Heart right ventricle (tissue), 16 donors: Measurements from ENCODE around the gene CFAP54. TPM values are rescaled to one million over a fixed set of nuclear protein-coding genes. Genes with fewer than 3 reads are reported as not detected.

Experiments used
- ATAC-seq, 8 donors: fragments of 200-7000 bp; cut with Tn5 transposase; one replicate each; pipeline ENCODE4 v1.9.1; 2020; ENCODE audit warnings: mild to moderate bottlenecking in 8 of 8, moderate library complexity in 8 of 8, moderate number of reproducible peaks in 1 of 8
- DNase-seq, 2 donors: peaks; one replicate each; pipeline ENCODE4 v3.0.0-alpha.2; 2020
- H3K27ac ChIP-seq, 10 donors: fragments of 200-600 bp; sonication (generic) in 2 of 10; one replicate each; pipeline versions ENCODE4 v1.5.0 to v1.8.0; 2020 to 2022; ENCODE audit warnings: mild to moderate bottlenecking in 3 of 10
- H3K27me3 ChIP-seq, 7 donors: fragments of 200-600 bp; one replicate each; pipeline ENCODE4 v1.8.0; 2021 to 2022; ENCODE audit warnings: mild to moderate bottlenecking in 2 of 7
- H3K36me3 ChIP-seq, 9 donors: fragments of 200-600 bp; sonication (generic) in 1 of 9; one replicate each; pipeline versions ENCODE4 v1.5.0 to v1.8.0; 2020 to 2022; ENCODE audit warnings: mild to moderate bottlenecking in 2 of 9
- H3K4me1 ChIP-seq, 9 donors: fragments of 200-600 bp; sonication (generic) in 1 of 9; one replicate each; pipeline versions ENCODE4 v1.5.0 to v1.8.0; 2020 to 2022; ENCODE audit warnings: mild to moderate bottlenecking in 4 of 9
- H3K4me3 ChIP-seq, 10 donors: fragments of 200-600 bp; sonication (generic) in 2 of 10; one replicate each; pipeline versions ENCODE4 v1.5.0 to v1.8.0; 2020 to 2022; ENCODE audit warnings: mild to moderate bottlenecking in 7 of 10, moderate library complexity in 2 of 10
- H3K9me3 ChIP-seq, 11 donors: fragments of 200-600 bp in 10 of 11; sonication (generic) in 2 of 11; one replicate each; pipeline versions ENCODE4 v1.5.0 to v1.8.0; 2013 to 2022; ENCODE audit warnings: mild to moderate bottlenecking in 2 of 11, control low read depth in 1 of 11, moderate library complexity in 1 of 11
- CTCF ChIP-seq, 9 donors: fragments of 200-600 bp; sonication (generic) in 2 of 9; IDR thresholded peaks; one replicate each; pipeline versions ENCODE4 v1.5.0 to v1.8.0; 2021 to 2022; ENCODE audit warnings: antibody characterized with exemption in 9 of 9, mild to moderate bottlenecking in 5 of 9, moderate library complexity in 1 of 9
- WGBS, 2 donors: extraction: QIAGEN DNeasy Blood & Tissue Kit; methylation state at CpG; one replicate each; pipeline ENCODE4 v1.1.7; 2013; ENCODE audit warnings: inconsistent platforms in 1 of 2; 5-methylcytosine and 5-hydroxymethylcytosine counted together
- intact Hi-C, 10 donors: fragments of 100-400 bp; cut with DNase I; formaldehyde crosslinking; loops; one replicate each; pipeline versions ENCODE4 v1.11.1 to v1.14.2; 2022
- long read RNA-seq, 3 donors: library from polyadenylated mRNA; unstranded; transcript quantifications; one replicate each; pipeline ENCODE4 v2.0.0, GENCODE V29; 2020 to 2021
- polyA plus RNA-seq, 2 donors: library from polyadenylated mRNA; stranded (reverse); fragments of 200-250 nt; gene quantifications; one replicate each; pipeline ENCODE4 v1.2.3, GENCODE V29; 2013
- total RNA-seq, 10 donors: library from RNA; stranded (reverse); fragmentation: NEBNext Ultra II Directional in 3 of 10; extraction: Animal tissue kit (Norgen Biotek cat#: 25700) in 3 of 10; gene quantifications; one replicate each; pipeline versions ENCODE4 v1.2.1 to v1.2.4, GENCODE V29; 2021 to 2023
- donor health status: Arrhythmogenic right ventricular cardiomyopathy.
- donor health status: ischemic (EF 13 %, LVEDD 7.1; RV severe dilation, severe dysfunction).
- donor health status: healthy with polysubstance abuse.
- donor health status: DM: no; HTN: yes; CAD: no.
- donor health status: DM: no; HTN: no; CAD: no.
- donor health status: ischemic (EF 25% LVEDD 6.9; RV normal size, moderate dysfunction).
- donor health status: ischemic (EF 25% LVEDD 5.7; RV mildly dilated, moderate dysfunction).
- donor health status: healthy.
- donor health status: DM: yes; HTN: yes; CAD: no.
- donor health status: Ischemic cardiomyopathy.
- donor health status: ischemic (EF 35%, LVEDD 5.7; RV mildly dilated, moderate dysfunction).
- donor health status: nonischemic (EF 11% LVEDD 7.7; RV severe dilation, severe dysfunction).
- donor health status: DM: yes; HTN: yes; CAD: no.
- donor health status: PGD.
- donor health status: ischemic (EF 29% LVEDD 5.4; RV normal size, mild dysfunction).
- donor health status: nonischemic (EF 23%, LVEDD 6.1; RV moderate dilation, normal function).

The CFAP54 gene
- total RNA-seq (under 1 TPM in 9 of 10 donors, not detected in 1; 0.08 to 0.35 (median 0.27) TPM), polyA plus RNA-seq (under 1 TPM in 1 of 2 donors, not detected in 1; 0.07 TPM)
- long read RNA-seq, donor 1 = 0 reads
- long read RNA-seq, donor 2 = 0 reads
- long read RNA-seq, donor 3, partial matches to known transcripts = 0 of 1 reads
- long read RNA-seq, donor 3, other reads (novel, unspliced or antisense) = 1 of 1 reads

- Histone ChIP-seq H3K27me3 (no peaks in the 10 kb centered on the region), H3K9me3 (no peaks in the 10 kb centered on the region), H3K4me1 (peaks cover 0 to 23% (median 4%) of the 10 kb centered on the region in 9 donors), H3K27ac (peak within 1 kb of the TSS in 7 of 10 donors; percentile 5 to 62 (median 47)), H3K36me3 (no peaks in the 10 kb centered on the region), H3K4me3 (peak within 1 kb of the TSS; percentile 39 to 74 (median 65))
- peak; percentile 67 to 96 (median 87) for TF ChIP-seq CTCF (IDR thresholded peaks at IDR 0.05)
- DNase-seq = peak; percentile 93
- peak; percentile 96 to 99 (median 99) for ATAC-seq
- intact Hi-C loops = loop anchor here in 7 of 10 donors (2.0 to 10.0 kb wide), 6 partner anchors 27 to 87 kb away; partner anchors contain the start of gene CDK17 (in 5 of the 7)
- WGBS, 2 donors = 2% methylated on average over 53 of the region's 53 CpGs
These were observed at the start of gene CFAP54 for GRCh38 chr12:96489392-96490056. Gene CFAP54 (plus strand): TSS chr12:96489577. CDS start chr12:96489610, 33 bp downstream.

GRCh38 chr12:96441816-96442215, 47.6 kb upstream of the CFAP54 start:
- Histone ChIP-seq H3K4me1 (peaks cover 0 to 24% (median 12%) of the 10 kb centered on the region in 9 donors), H3K27ac (no peak overlapping the region), H3K4me3 (no peak overlapping the region), H3K36me3 (no peaks in the 10 kb centered on the region), H3K9me3 (no peaks in the 10 kb centered on the region), H3K27me3 (no peaks in the 10 kb centered on the region)
- ATAC-seq = no peak
- no peak for TF ChIP-seq CTCF (IDR thresholded peaks at IDR 0.05)
- no peak for DNase-seq
- 47 to 71% methylated on average over 3 of the region's 3 CpGs for WGBS, 2 donors
- intact Hi-C loops = no loop called here

- DNase-seq (no peak), ATAC-seq (no peak)
- H3K36me3 ChIP-seq = no peaks in the 10 kb centered on the region
- no peaks in the 10 kb centered on the region for H3K9me3 ChIP-seq
- H3K4me1 ChIP-seq = peaks cover 0 to 35% (median 16%) of the 10 kb centered on the region in 9 donors
- 90 to 93% methylated on average over 3 of the region's 3 CpGs for WGBS, 2 donors
- no peak overlapping the region for H3K4me3 ChIP-seq
- intact Hi-C loops = no loop called here
- H3K27me3 ChIP-seq = no peaks in the 10 kb centered on the region
- TF ChIP-seq CTCF (IDR thresholded peaks at IDR 0.05) = no peak
- no peak overlapping the region for H3K27ac ChIP-seq
These were observed 46.5 kb upstream of the CFAP54 start for GRCh38 chr12:96442906-96443305.

- Histone ChIP-seq H3K27me3 (no peaks in the 10 kb centered on the region), H3K4me3 (no peak overlapping the region), H3K27ac (peak overlapping the region in 8 of 10 donors; percentile 63 to 93 (median 87)), H3K4me1 (peaks cover 0 to 35% (median 16%) of the 10 kb centered on the region in 9 donors), H3K9me3 (no peaks in the 10 kb centered on the region), H3K36me3 (no peaks in the 10 kb centered on the region)
- WGBS, 2 donors = 96% methylated on average over 10 of the region's 10 CpGs
- no peak for TF ChIP-seq CTCF (IDR thresholded peaks at IDR 0.05)
- intact Hi-C loops = loop anchor here in 1 of 10 donors (2.0 kb wide), 1 partner anchor 18 kb away; no protein-coding TSS in a partner anchor
- ATAC-seq (no peak), DNase-seq (no peak)
These were observed 45.0 kb upstream of the CFAP54 start for GRCh38 chr12:96444399-96444798.
